Right lobe of liver (tissue), 6 donors: ENCODE measurements around the gene BLID. TPM values are rescaled to one million over a fixed set of nuclear protein-coding genes. Genes with fewer than 3 reads are reported as not detected.

Experiments used
- ATAC-seq, 4 donors: fragments of 200-7000 bp; cut with Tn5 transposase; one replicate each; pipeline ENCODE4 v1.9.1; 2020; ENCODE audit warnings: mild to moderate bottlenecking in 4 of 4, moderate library complexity in 4 of 4
- DNase-seq, 3 donors: peaks; one replicate each; pipeline ENCODE4 v3.0.0-alpha.2; 2020
- H3K27ac ChIP-seq, 3 donors: fragments of 200-600 bp; one replicate each; pipeline ENCODE4 v1.8.0; 2022
- H3K27me3 ChIP-seq, 2 donors: fragments of 200-600 bp; one replicate each; pipeline ENCODE4 v1.8.0; 2022
- H3K36me3 ChIP-seq, 4 donors: fragments of 200-600 bp; sonication (generic) in 1 of 4; one replicate each; pipeline versions ENCODE4 v1.5.1 to v1.8.0; 2017 to 2022; ENCODE audit warnings: control low read depth in 1 of 4
- H3K4me1 ChIP-seq, 4 donors: fragments of 200-600 bp; sonication (generic) in 1 of 4; one replicate each; pipeline versions ENCODE4 v1.5.1 to v1.8.0; 2017 to 2022; ENCODE audit warnings: control low read depth in 1 of 4
- H3K4me3 ChIP-seq, 3 donors: fragments of 200-600 bp; one replicate each; pipeline ENCODE4 v1.8.0; 2022
- H3K9me3 ChIP-seq, 4 donors: fragments of 200-600 bp; sonication (generic) in 1 of 4; one replicate each; pipeline versions ENCODE4 v1.5.1 to v1.8.0; 2017 to 2022; ENCODE audit warnings: control low read depth in 1 of 4
- POLR2A ChIP-seq: fragments of 450-650 bp; IDR thresholded peaks from one replicate; pipeline ENCODE4 v1.6.1; 2017; ENCODE audit warnings: antibody characterized with exemption, mild to moderate bottlenecking
- WGBS: methylation state at CpG from one replicate; pipeline ENCODE4 v1.1.6; 2018; ENCODE audit warnings: low coverage, low lambda C conversion rate; ENCODE audit not compliant: insufficient coverage; ENCODE audit errors: missing lambda C conversion rate; 5-methylcytosine and 5-hydroxymethylcytosine counted together
- intact Hi-C, 2 donors: fragments of 100-400 bp; cut with DNase I; formaldehyde crosslinking; loops; one replicate each; pipeline versions ENCODE4 v1.11.2 to v1.14.1; 2022
- microRNA counts: library from miRNA; unstranded; fragments of <30 nt; microRNA quantifications from one replicate; lab custom pipeline; 2016
- microRNA-seq, 2 donors: library from miRNA; unstranded; fragments of <30 nt; microRNA quantifications; one replicate each; pipeline ENCODE4, GENCODE V29; 2019 to 2020
- small RNA-seq, 2 experiments: library from RNA; depleted of rRNA; stranded (forward); fragments of <200 nt; gene quantifications; one replicate each; pipeline ENCODE3, GENCODE V24; 2016
- total RNA-seq, 6 experiments: library from RNA; depleted of rRNA in 2 of 6; stranded (reverse); fragments of >200 nt in 2 of 6; fragmentation: NEBNext Ultra II Directional in 3 of 6; extraction: Animal tissue kit (Norgen Biotek cat#: 25700) in 3 of 6; gene quantifications; one replicate each; pipeline versions ENCODE4 v1.1.0 to v1.2.4, GENCODE V29; 2016 to 2023
- TF ChIP-seq, protein P1 (sequence below), 4 donors: fragments of 200-600 bp in 3 of 4; fragments of 450-650 bp in 1 of 4; IDR thresholded peaks; one replicate each; pipeline versions ENCODE4 v1.5.1 to v1.8.0; 2016 to 2022; ENCODE audit warnings: antibody characterized with exemption in 4 of 4, mild to moderate bottlenecking in 2 of 4
- donor health status: DM: no; HTN: yes; CAD: no.
- donor health status: DM: no; HTN: no; CAD: no.
- donor health status: DM: no; HTN: no; CAD: no.
- donor health status: DM: no; HTN: yes; CAD: no.
- donor health status: DM: no; HTN: yes; CAD: no.

The BLID gene
- total RNA-seq, 6 experiments from 2014 or later = 0.24 to 0.93 (median 0.42) TPM; not detected in 3

DNA sequence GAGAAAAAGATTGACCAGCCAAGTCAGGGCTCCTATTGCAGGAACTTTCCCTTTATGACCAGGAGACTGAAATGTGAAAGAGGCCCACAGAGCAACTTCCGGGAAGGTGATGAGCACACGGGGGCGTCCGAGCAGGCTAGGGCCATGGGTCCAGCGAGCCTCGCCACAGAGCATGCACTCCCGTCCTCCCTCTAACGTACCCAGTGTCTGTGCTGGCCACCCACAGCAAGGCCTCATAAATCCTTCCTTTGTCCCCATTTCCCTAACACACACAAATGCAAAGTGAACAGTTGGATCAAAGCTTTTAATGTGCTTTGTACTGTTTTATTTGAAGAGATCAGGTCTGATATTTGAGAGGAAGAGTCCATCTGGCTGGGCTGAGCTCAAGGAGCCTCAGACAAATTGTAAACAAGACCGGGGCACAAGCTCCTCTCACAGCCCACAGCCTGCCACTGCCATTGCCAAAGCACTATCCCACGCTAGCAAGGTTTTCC lies 44.3 kb downstream of the BLID start:
- TF ChIP-seq POLR2A = no peak
- TF ChIP-seq, protein P1, sequence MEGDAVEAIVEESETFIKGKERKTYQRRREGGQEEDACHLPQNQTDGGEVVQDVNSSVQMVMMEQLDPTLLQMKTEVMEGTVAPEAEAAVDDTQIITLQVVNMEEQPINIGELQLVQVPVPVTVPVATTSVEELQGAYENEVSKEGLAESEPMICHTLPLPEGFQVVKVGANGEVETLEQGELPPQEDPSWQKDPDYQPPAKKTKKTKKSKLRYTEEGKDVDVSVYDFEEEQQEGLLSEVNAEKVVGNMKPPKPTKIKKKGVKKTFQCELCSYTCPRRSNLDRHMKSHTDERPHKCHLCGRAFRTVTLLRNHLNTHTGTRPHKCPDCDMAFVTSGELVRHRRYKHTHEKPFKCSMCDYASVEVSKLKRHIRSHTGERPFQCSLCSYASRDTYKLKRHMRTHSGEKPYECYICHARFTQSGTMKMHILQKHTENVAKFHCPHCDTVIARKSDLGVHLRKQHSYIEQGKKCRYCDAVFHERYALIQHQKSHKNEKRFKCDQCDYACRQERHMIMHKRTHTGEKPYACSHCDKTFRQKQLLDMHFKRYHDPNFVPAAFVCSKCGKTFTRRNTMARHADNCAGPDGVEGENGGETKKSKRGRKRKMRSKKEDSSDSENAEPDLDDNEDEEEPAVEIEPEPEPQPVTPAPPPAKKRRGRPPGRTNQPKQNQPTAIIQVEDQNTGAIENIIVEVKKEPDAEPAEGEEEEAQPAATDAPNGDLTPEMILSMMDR (IDR thresholded peaks at IDR 0.05) = no peak
- WGBS = 63% methylated on average over 6 of the region's 10 CpGs
- no peaks in the 10 kb centered on the region for H3K36me3 ChIP-seq

GRCh38 chr11:122069707-122070360 lies 46.2 kb downstream of the BLID start:
- Histone ChIP-seq H3K27me3 (no peaks in the 10 kb centered on the region), H3K4me1 (no peaks in the 10 kb centered on the region), H3K36me3 (no peaks in the 10 kb centered on the region), H3K4me3 (no peak overlapping the region), H3K27ac (no peak overlapping the region), H3K9me3 (no peaks in the 10 kb centered on the region)
- TF ChIP-seq POLR2A = no peak
- TF ChIP-seq, protein P1 (IDR thresholded peaks at IDR 0.05) = no peak
- WGBS = 56% methylated on average over 7 of the region's 7 CpGs
- DNase-seq = no peak
- no peak for ATAC-seq
- intact Hi-C loops = no loop called here

More for the DNA sequence above, 44.3 kb downstream of the BLID start:
- Histone ChIP-seq H3K4me3 (no peak overlapping the region), H3K27ac (no peak overlapping the region), H3K4me1 (no peaks in the 10 kb centered on the region), H3K9me3 (no peaks in the 10 kb centered on the region), H3K27me3 (no peaks in the 10 kb centered on the region)
- DNase-seq (no peak), ATAC-seq (no peak)
- intact Hi-C loops = no loop called here

DNA sequence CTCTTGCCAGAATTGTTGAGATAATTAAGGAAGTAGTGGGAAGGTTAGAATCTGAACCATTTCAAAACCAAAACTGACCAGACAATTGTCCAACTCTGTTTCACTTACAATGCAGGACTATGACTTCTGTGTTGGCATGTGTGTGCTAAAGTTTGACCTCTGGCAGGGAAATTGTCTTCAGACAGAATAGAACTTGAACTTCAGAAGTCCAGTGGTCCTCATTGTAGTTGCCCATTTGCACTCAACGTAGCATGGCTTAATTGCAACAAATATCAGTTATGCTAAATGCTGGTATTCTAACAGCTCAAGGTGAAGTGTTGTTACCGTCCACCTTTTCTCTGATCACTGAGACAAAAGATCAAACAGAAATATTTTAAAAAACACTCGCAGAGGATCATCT lies 47.2 kb downstream of the BLID start:
- intact Hi-C loops = no loop called here
- no peak for ATAC-seq
- no peaks in the 10 kb centered on the region for H3K36me3 ChIP-seq
- 75% methylated on average over 3 of the region's 3 CpGs for WGBS
- TF ChIP-seq, protein P1 (IDR thresholded peaks at IDR 0.05) = no peak
- TF ChIP-seq POLR2A = no peak
- H3K4me1 ChIP-seq = no peaks in the 10 kb centered on the region
- H3K9me3 ChIP-seq = no peaks in the 10 kb centered on the region
- H3K27me3 ChIP-seq = no peaks in the 10 kb centered on the region
- no peak overlapping the region for H3K4me3 ChIP-seq
- no peak for DNase-seq
- no peak overlapping the region for H3K27ac ChIP-seq

GRCh38 chr11:122068141-122068540 lies 47.9 kb downstream of the BLID start:
- H3K4me3 ChIP-seq = no peak overlapping the region
- no peaks in the 10 kb centered on the region for H3K9me3 ChIP-seq
- intact Hi-C loops = no loop called here
- WGBS = 39% methylated on average over 5 of the region's 5 CpGs
- no peaks in the 10 kb centered on the region for H3K4me1 ChIP-seq
- ATAC-seq (no peak), DNase-seq (no peak)
- TF ChIP-seq POLR2A = no peak
- TF ChIP-seq, protein P1 (IDR thresholded peaks at IDR 0.05) = no peak
- H3K27me3 ChIP-seq = no peaks in the 10 kb centered on the region
- H3K27ac ChIP-seq = no peak overlapping the region
- H3K36me3 ChIP-seq = no peaks in the 10 kb centered on the region

MicroRNAs encoded within 50 kb of the gene (microRNA counts, 767-probe panel; counts per million panel counts)
- microRNA hsa-let-7a-5p (lab: Ali Mortazavi, UCI) = 19,232 counts per million, percentile 99 among the panel's probes with 10 or more counts
- 11,644 counts per million, percentile 68 among the panel's probes with 10 or more counts for microRNA hsa-miR-100-5p (lab: Ali Mortazavi, UCI)
- microRNA hsa-miR-125b-5p (lab: Ali Mortazavi, UCI) = 14,648 counts per million, percentile 94 among the panel's probes with 10 or more counts

Small RNA genes within 50 kb of the gene (microRNA-seq; reads per million reads assigned to microRNA genes)
- gene MIR100 (23,226 to 23,534 reads per million in 2 donors), gene MIR125B1 (54.8 to 74.6 reads per million in 2 donors), gene MIRLET7A2 (428 to 469 reads per million in 2 donors)

Small RNA genes within 50 kb of the gene (small RNA-seq; reads per million reads assigned to genes)
- gene MIR100 = 387 to 664 reads per million in 2 experiments
- gene MIR125B1 = 20.3 to 28.4 reads per million in 2 experiments
- 27.3 to 63.5 reads per million in 2 experiments for gene MIRLET7A2
